Loucy (cell line): ENCODE measurements around the gene SNAPC4.

Experiments
- H2AFZ ChIP-seq: fragments of 200-600 bp; sonication (generic); 2 replicates; pipeline ENCODE4 v1.6.0; 2016; ENCODE audit warnings: antibody characterized with exemption, mild to moderate bottlenecking, low read length, moderate library complexity
- H3F3A ChIP-seq: fragments of 200-600 bp; 2 replicates; pipeline ENCODE4 v1.6.0; 2016; ENCODE audit warnings: antibody characterized with exemption, low read depth, mild to moderate bottlenecking
- H3K27me3 ChIP-seq: fragments of 200-600 bp; sonication (generic); 2 replicates; pipeline ENCODE4 v1.6.1; 2014; ENCODE audit warnings: low read length, mild to moderate bottlenecking; ENCODE audit not compliant: insufficient read depth, poor library complexity, severe bottlenecking
- H3K36me3 ChIP-seq: fragments of 200-600 bp; sonication (generic); 2 replicates; pipeline ENCODE4 v1.6.1; 2016; ENCODE audit warnings: low read length; ENCODE audit not compliant: insufficient read depth
- H3K4me1 ChIP-seq: fragments of 200-600 bp; sonication (generic); 2 replicates; pipeline ENCODE4 v1.5.1; 2014; ENCODE audit warnings: low read length, mild to moderate bottlenecking; ENCODE audit not compliant: insufficient read depth, poor library complexity, severe bottlenecking
- H3K4me2 ChIP-seq: fragments of 200-600 bp; sonication (generic); 2 replicates; pipeline ENCODE4 v1.6.0; 2014; ENCODE audit warnings: antibody characterized with exemption, low read length, low read depth, mild to moderate bottlenecking; ENCODE audit not compliant: poor library complexity, severe bottlenecking
- H3K4me3 ChIP-seq: fragments of 200-600 bp; sonication (generic); 2 replicates; pipeline ENCODE4 v1.5.1; 2014; ENCODE audit warnings: low read length, mild to moderate bottlenecking, mixed read lengths; ENCODE audit not compliant: poor library complexity, severe bottlenecking
- H3K79me2 ChIP-seq: fragments of 200-600 bp; sonication (generic); 2 replicates; pipeline ENCODE4 v1.6.1; 2014; ENCODE audit warnings: low read length; ENCODE audit not compliant: insufficient read depth
- H3K9ac ChIP-seq: fragments of 200-600 bp; sonication (generic); 2 replicates; pipeline ENCODE4 v1.6.0; 2014; ENCODE audit warnings: mild to moderate bottlenecking, low read depth, low read length, moderate library complexity; ENCODE audit not compliant: poor library complexity, severe bottlenecking
- H3K9me2 ChIP-seq: fragments of 200-600 bp; sonication (generic); replicated peaks from 2 replicates; pipeline ENCODE4 v1.6.1; 2016; ENCODE audit warnings: low read depth, low read length, mixed read lengths
- H3K9me3 ChIP-seq: fragments of 200-600 bp; sonication (generic); 2 replicates; pipeline ENCODE4 v1.6.1; 2014; ENCODE audit warnings: mild to moderate bottlenecking, antibody characterized with exemption, low read length, low read depth; ENCODE audit not compliant: insufficient read depth
- H4K20me1 ChIP-seq: fragments of 200-600 bp; sonication (generic); 2 replicates; pipeline ENCODE4 v1.6.0; 2014; ENCODE audit warnings: antibody characterized with exemption, low read length, mild to moderate bottlenecking; ENCODE audit not compliant: insufficient read depth, poor library complexity, severe bottlenecking
- CTCF ChIP-seq: fragments of 200-600 bp; sonication (generic); conservative IDR thresholded peaks from 2 replicates; pipeline ENCODE4 v1.5.1; 2014; ENCODE audit warnings: mild to moderate bottlenecking, antibody characterized with exemption, low read length
- EZH2phosphoT487 ChIP-seq: fragments of 200-600 bp; IDR thresholded peaks from 2 replicates; pipeline ENCODE4 v1.6.1; 2018; ENCODE audit warnings: antibody characterized with exemption, mild to moderate bottlenecking, moderate library complexity, borderline replicate concordance

The SNAPC4 gene

GRCh38 chr9:136363949-136364748 lies 35.8 kb downstream of the SNAPC4 start:
- Histone ChIP-seq H3F3A (no peaks in the 10 kb centered on the region), H2AFZ (no peak overlapping the region), H3K27me3 (no peaks in the 10 kb centered on the region), H3K79me2 (no peaks in the 10 kb centered on the region), H3K9ac (peak overlapping the region; percentile 65), H3K4me3 (peak overlapping the region; percentile 99), H3K9me3 (no peaks in the 10 kb centered on the region), H4K20me1 (peaks cover 7% of the 10 kb centered on the region), H3K36me3 (no peaks in the 10 kb centered on the region), H3K9me2 (no peaks in the 10 kb centered on the region), H3K4me1 (peaks cover 6% of the 10 kb centered on the region), H3K4me2 (peak overlapping the region; percentile 71)
- no peak for TF ChIP-seq CTCF
- no peak for TF ChIP-seq EZH2phosphoT487

- Histone ChIP-seq H3K27me3 (no peaks in the 10 kb centered on the region), H3K4me1 (peaks cover 6% of the 10 kb centered on the region), H3K9ac (peak within 1 kb of the TSS; percentile 65), H2AFZ (peak within 1 kb of the TSS; percentile 86), H3K4me2 (peak within 1 kb of the TSS; percentile 71), H3K9me2 (no peaks in the 10 kb centered on the region), H4K20me1 (peaks cover 7% of the 10 kb centered on the region), H3K9me3 (no peaks in the 10 kb centered on the region), H3K36me3 (no peaks in the 10 kb centered on the region), H3F3A (no peaks in the 10 kb centered on the region), H3K4me3 (peak within 1 kb of the TSS; percentile 99), H3K79me2 (no peaks in the 10 kb centered on the region)
- TF ChIP-seq CTCF, result peak; percentile 77
- no peak for TF ChIP-seq EZH2phosphoT487
These were observed 36.6 kb downstream of the SNAPC4 start, which contains the start of gene DNLZ for GRCh38 chr9:136363106-136363948. Gene DNLZ (minus strand): TSS chr9:136363744. CDS start chr9:136363714, 30 bp downstream.

GRCh38 chr9:136362450-136362784 lies 37.6 kb downstream of the SNAPC4 start:
- Histone ChIP-seq H3K36me3 (no peaks in the 10 kb centered on the region), H3K27me3 (no peaks in the 10 kb centered on the region), H3K4me3 (peak overlapping the region; percentile 99), H3F3A (no peaks in the 10 kb centered on the region), H3K79me2 (no peaks in the 10 kb centered on the region), H3K9me3 (no peaks in the 10 kb centered on the region), H2AFZ (no peak overlapping the region), H3K4me2 (peak overlapping the region; percentile 58), H3K9ac (peak overlapping the region; percentile 19), H3K4me1 (peaks cover 6% of the 10 kb centered on the region), H3K9me2 (no peaks in the 10 kb centered on the region), H4K20me1 (peaks cover 7% of the 10 kb centered on the region)
- TF ChIP-seq CTCF, result no peak
- TF ChIP-seq EZH2phosphoT487, result no peak
